ENCODE results near the gene PTPN23.

The PTPN23 gene

DNA sequence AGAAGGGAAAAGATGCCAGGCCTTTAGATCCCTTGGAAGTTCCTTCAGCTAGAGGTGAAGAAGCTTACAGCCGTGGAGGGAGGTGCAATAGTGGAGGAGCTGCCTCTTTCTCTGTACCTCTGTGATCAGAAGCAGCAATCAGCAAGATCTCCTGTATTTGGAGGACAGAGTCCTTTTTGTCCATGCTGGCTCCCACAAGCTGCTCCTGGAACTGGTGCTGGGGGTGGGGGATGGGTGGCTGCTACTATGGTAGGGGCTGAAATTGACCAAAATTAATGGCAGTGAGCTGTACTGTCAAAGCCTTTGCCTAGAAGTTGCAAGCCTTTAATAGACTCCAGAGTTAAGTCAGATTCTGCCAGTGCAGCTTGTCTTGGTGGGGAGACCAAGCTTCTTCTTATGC, 18.2 kb downstream of the PTPN23 start:
- Histone ChIP-seq H3K4me3 (ENCODE audit: insufficient read depth in 1 of 2, low read depth in 1 of 2, low read length in 2 of 2) (no peak overlapping the region), H3K14ac (ENCODE audit: low read length in 2 of 2) (no peak overlapping the region), H3K9ac (ENCODE audit: low read length) (no peak overlapping the region), H4K91ac (ENCODE audit: low read length) (no peak overlapping the region), H3K4ac (ENCODE audit: low read depth in 1 of 2, low read length in 2 of 2) (no peak overlapping the region), H3K27ac (ENCODE audit: low read length, poor library complexity, severe bottlenecking) (no peak overlapping the region), H3K79me1 (replicated peaks; ENCODE audit: low read length, poor library complexity, severe bottlenecking) (peaks cover 31% of the 10 kb centered on the region), H3K27me3 (ENCODE audit: control insufficient read depth in 1 of 2, insufficient read depth in 1 of 2, low read length in 2 of 2) (no peaks in the 10 kb centered on the region), H2BK15ac (ENCODE audit: low read depth, poor library complexity, severe bottlenecking) (no peak overlapping the region), H2BK5ac (ENCODE audit: low read depth, low read length, poor library complexity, severe bottlenecking) (no peak overlapping the region), H2AFZ (ENCODE audit: low read depth, low read length) (no peak overlapping the region), H3K18ac (ENCODE audit: low read depth in 1 of 2, low read length in 2 of 2) (no peak overlapping the region), H3K36me3 (ENCODE audit: control insufficient read depth in 1 of 2, insufficient read depth in 2 of 2, low read depth in 1 of 2, low read length in 2 of 2) (peaks cover 28 to 34% of the 10 kb centered on the region in 2 experiments), H2AK5ac (ENCODE audit: low read length, severe bottlenecking) (no peak overlapping the region), H3K4me2 (ENCODE audit: low read length, poor library complexity, severe bottlenecking) (no peak overlapping the region), H2BK12ac (ENCODE audit: low read length in 2 of 2) (no peak overlapping the region), H2BK120ac (ENCODE audit: low read depth, low read length) (no peak overlapping the region), H4K8ac (ENCODE audit: low read length) (no peak overlapping the region), H3K9me3 (ENCODE audit: control insufficient read depth, low read length) (no peaks in the 10 kb centered on the region), H3K23ac (ENCODE audit: low read length in 2 of 2) (no peak overlapping the region), H3K4me1 (ENCODE audit: control insufficient read depth, insufficient read depth, low read depth, low read length) (peaks cover 22% of the 10 kb centered on the region)
- no peak for DNase-seq
- WGBS: 94% methylated on average over 1 of the region's 1 CpG

DNA sequence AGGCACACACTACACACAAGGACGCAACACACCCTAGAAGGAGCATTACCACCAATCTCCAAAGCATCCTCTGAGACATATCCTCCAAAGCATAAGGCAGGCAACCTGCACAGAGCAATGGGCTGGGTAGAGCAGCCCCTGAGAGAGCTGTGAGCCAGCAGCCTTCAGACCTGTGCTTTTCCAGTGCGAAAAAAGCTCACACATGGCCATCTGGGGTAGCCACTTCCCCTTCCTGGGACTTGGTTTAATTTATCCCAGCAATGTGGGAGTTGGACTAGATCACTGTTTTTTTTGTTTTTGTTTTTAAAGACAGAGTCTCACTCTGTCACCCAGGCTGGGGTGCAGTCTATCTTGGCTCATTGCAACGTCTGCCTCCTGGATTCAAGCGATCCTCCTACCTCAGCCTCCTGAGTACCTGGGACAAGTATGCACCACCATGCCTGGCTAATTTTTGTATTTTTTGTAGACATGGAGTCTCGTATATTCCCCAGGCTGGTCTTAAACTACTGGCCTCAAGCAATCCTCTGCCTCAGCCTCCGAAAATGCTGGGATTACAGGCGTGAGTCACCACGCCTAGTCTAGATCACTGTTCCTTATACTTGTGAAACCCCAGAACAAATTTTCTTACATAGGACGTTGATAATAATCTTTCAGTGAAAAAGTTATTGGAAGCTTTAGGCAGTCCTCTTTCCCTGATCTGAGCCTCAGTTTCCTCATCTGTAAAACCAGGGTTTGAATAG, 18.9 kb downstream of the PTPN23 start:
- DNase-seq: no peak
- Histone ChIP-seq H3K4ac (ENCODE audit: low read depth in 1 of 2, low read length in 2 of 2) (no peak overlapping the region), H2BK12ac (ENCODE audit: low read length in 2 of 2) (no peak overlapping the region), H3K18ac (ENCODE audit: low read depth in 1 of 2, low read length in 2 of 2) (no peak overlapping the region), H3K27me3 (ENCODE audit: control insufficient read depth in 1 of 2, insufficient read depth in 1 of 2, low read length in 2 of 2) (no peaks in the 10 kb centered on the region), H3K36me3 (ENCODE audit: control insufficient read depth in 1 of 2, insufficient read depth in 2 of 2, low read depth in 1 of 2, low read length in 2 of 2) (peaks cover 31 to 34% of the 10 kb centered on the region in 2 experiments), H3K4me1 (ENCODE audit: control insufficient read depth, insufficient read depth, low read depth, low read length) (peaks cover 21% of the 10 kb centered on the region), H3K27ac (ENCODE audit: low read length, poor library complexity, severe bottlenecking) (no peak overlapping the region), H3K4me3 (ENCODE audit: insufficient read depth in 1 of 2, low read depth in 1 of 2, low read length in 2 of 2) (no peak overlapping the region), H3K4me2 (ENCODE audit: low read length, poor library complexity, severe bottlenecking) (no peak overlapping the region), H4K91ac (ENCODE audit: low read length) (no peak overlapping the region), H3K9ac (ENCODE audit: low read length) (no peak overlapping the region), H2AFZ (ENCODE audit: low read depth, low read length) (no peak overlapping the region), H3K23ac (ENCODE audit: low read length in 2 of 2) (no peak overlapping the region), H3K9me3 (ENCODE audit: control insufficient read depth, low read length) (no peaks in the 10 kb centered on the region), H4K8ac (ENCODE audit: low read length) (no peak overlapping the region), H2BK5ac (ENCODE audit: low read depth, low read length, poor library complexity, severe bottlenecking) (no peak overlapping the region), H2BK15ac (ENCODE audit: low read depth, poor library complexity, severe bottlenecking) (no peak overlapping the region), H3K14ac (ENCODE audit: low read length in 2 of 2) (no peak overlapping the region), H2BK120ac (ENCODE audit: low read depth, low read length) (no peak overlapping the region), H2AK5ac (ENCODE audit: low read length, severe bottlenecking) (no peak overlapping the region), H3K79me1 (replicated peaks; ENCODE audit: low read length, poor library complexity, severe bottlenecking) (peaks cover 35% of the 10 kb centered on the region)
- WGBS: 90% methylated on average over 8 of the region's 9 CpGs

DNA sequence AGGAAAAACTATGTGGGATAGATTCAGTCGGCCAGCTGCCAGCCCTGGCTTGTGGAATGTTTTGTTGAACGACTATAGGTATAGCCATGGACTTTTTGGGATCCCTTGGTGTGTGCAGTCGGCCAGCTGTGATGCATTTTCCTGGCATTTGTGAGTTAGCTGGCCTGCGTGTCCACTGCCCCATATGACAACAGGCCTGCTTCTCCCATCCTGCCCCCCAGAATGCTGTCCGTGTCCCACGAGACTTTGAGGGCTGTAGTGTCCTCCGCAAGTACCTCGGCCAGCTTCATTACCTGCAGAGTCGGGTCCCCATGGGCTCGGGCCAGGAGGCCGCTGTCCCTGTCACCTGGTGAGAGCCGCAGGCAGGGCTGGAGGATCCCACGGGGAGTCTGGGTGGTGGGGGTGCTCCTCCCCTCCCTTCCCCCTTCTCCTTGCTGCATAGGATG, 23.6 kb downstream of the PTPN23 start:
- Histone ChIP-seq H3K79me1 (replicated peaks; ENCODE audit: low read length, poor library complexity, severe bottlenecking) (peaks cover 44% of the 10 kb centered on the region), H2BK15ac (ENCODE audit: low read depth, poor library complexity, severe bottlenecking) (no peak overlapping the region), H2AK5ac (ENCODE audit: low read length, severe bottlenecking) (no peak overlapping the region), H2BK5ac (ENCODE audit: low read depth, low read length, poor library complexity, severe bottlenecking) (no peak overlapping the region), H3K4me1 (ENCODE audit: control insufficient read depth, insufficient read depth, low read depth, low read length) (peaks cover 9% of the 10 kb centered on the region), H3K27me3 (ENCODE audit: control insufficient read depth in 1 of 2, insufficient read depth in 1 of 2, low read length in 2 of 2) (no peaks in the 10 kb centered on the region), H3K36me3 (ENCODE audit: control insufficient read depth in 1 of 2, insufficient read depth in 2 of 2, low read depth in 1 of 2, low read length in 2 of 2) (peaks cover 38 to 56% of the 10 kb centered on the region in 2 experiments), H3K14ac (ENCODE audit: low read length in 2 of 2) (no peak overlapping the region), H2BK120ac (ENCODE audit: low read depth, low read length) (no peak overlapping the region), H3K9ac (ENCODE audit: low read length) (peak overlapping the region; percentile 37), H3K18ac (ENCODE audit: low read depth in 1 of 2, low read length in 2 of 2) (peak overlapping the region in 1 of 2 experiments; percentile 58), H4K8ac (ENCODE audit: low read length) (no peak overlapping the region), H4K91ac (ENCODE audit: low read length) (no peak overlapping the region), H3K9me3 (ENCODE audit: control insufficient read depth, low read length) (no peaks in the 10 kb centered on the region), H2BK12ac (ENCODE audit: low read length in 2 of 2) (no peak overlapping the region), H2AFZ (ENCODE audit: low read depth, low read length) (no peak overlapping the region), H3K4me3 (ENCODE audit: insufficient read depth in 1 of 2, low read depth in 1 of 2, low read length in 2 of 2) (no peak overlapping the region), H3K4ac (ENCODE audit: low read depth in 1 of 2, low read length in 2 of 2) (no peak overlapping the region), H3K4me2 (ENCODE audit: low read length, poor library complexity, severe bottlenecking) (no peak overlapping the region), H3K23ac (ENCODE audit: low read length in 2 of 2) (no peak overlapping the region), H3K27ac (ENCODE audit: low read length, poor library complexity, severe bottlenecking) (no peak overlapping the region)
- no peak for DNase-seq
- 94% methylated on average over 12 of the region's 13 CpGs for WGBS

DNA sequence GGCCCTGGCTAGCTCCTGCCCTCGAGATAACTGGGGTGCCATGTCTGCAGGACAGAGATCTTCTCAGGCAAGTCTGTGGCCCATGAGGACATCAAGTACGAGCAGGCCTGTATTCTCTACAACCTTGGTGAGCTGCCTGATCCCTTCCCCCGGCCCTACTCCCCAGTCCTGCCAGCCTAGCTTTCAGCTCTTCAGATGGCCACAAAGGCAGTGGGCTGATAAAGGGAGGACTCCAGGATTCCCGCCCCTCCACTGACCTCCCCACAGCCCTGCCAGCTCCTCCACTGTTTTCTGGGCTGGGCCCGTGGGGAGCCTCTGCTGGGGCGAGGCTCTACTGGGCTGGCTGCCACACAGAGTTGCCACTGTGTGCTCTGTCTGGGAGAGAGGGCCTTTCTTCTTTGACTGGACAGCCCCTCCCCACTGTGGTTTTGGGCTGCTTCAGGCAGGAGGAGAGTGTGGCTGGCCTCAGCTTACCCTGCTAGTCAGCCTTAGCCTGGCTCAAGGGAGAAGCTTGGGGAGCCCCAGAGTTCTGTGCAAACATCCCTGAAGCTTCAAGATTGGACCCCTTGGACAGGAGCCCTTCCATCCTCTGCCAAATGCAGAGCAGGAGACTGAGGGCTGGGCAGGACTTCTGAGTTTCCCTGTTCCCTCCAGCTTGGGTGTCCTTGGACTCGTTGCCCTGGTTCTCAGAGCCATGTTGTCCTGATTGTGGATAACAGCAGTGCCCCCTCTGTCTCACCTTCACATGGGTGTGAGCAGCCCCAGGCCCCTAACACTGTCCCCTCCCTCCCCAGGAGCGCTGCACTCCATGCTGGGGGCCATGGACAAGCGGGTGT, 24.4 kb downstream of the PTPN23 start:
- H3K4me3 ChIP-seq (ENCODE audit: insufficient read depth in 1 of 2, low read depth in 1 of 2, low read length in 2 of 2): no peak overlapping the region
- no peak overlapping the region for H3K4ac ChIP-seq (ENCODE audit: low read depth in 1 of 2, low read length in 2 of 2)
- no peak overlapping the region for H4K91ac ChIP-seq (ENCODE audit: low read length)
- H3K79me1 ChIP-seq (replicated peaks; ENCODE audit: low read length, poor library complexity, severe bottlenecking): peaks cover 42% of the 10 kb centered on the region
- H3K9ac ChIP-seq (ENCODE audit: low read length): peak overlapping the region; percentile 37
- H3K27ac ChIP-seq (ENCODE audit: low read length, poor library complexity, severe bottlenecking): no peak overlapping the region
- H2BK12ac ChIP-seq (ENCODE audit: low read length in 2 of 2): no peak overlapping the region
- no peak for DNase-seq
- H3K27me3 ChIP-seq (ENCODE audit: control insufficient read depth in 1 of 2, insufficient read depth in 1 of 2, low read length in 2 of 2): no peaks in the 10 kb centered on the region
- H2BK15ac ChIP-seq (ENCODE audit: low read depth, poor library complexity, severe bottlenecking): no peak overlapping the region
- H4K8ac ChIP-seq (ENCODE audit: low read length): no peak overlapping the region
- H2AFZ ChIP-seq (ENCODE audit: low read depth, low read length): no peak overlapping the region
- H3K4me1 ChIP-seq (ENCODE audit: control insufficient read depth, insufficient read depth, low read depth, low read length): peaks cover 9% of the 10 kb centered on the region
- no peak overlapping the region for H2AK5ac ChIP-seq (ENCODE audit: low read length, severe bottlenecking)
- no peak overlapping the region for H3K14ac ChIP-seq (ENCODE audit: low read length in 2 of 2)
- WGBS: 91% methylated on average over 6 of the region's 9 CpGs
- no peak overlapping the region for H2BK5ac ChIP-seq (ENCODE audit: low read depth, low read length, poor library complexity, severe bottlenecking)
- peaks cover 41 to 59% of the 10 kb centered on the region in 2 experiments for H3K36me3 ChIP-seq (ENCODE audit: control insufficient read depth in 1 of 2, insufficient read depth in 2 of 2, low read depth in 1 of 2, low read length in 2 of 2)
- peak overlapping the region in 1 of 2 experiments; percentile 58 for H3K18ac ChIP-seq (ENCODE audit: low read depth in 1 of 2, low read length in 2 of 2)
- no peak overlapping the region for H2BK120ac ChIP-seq (ENCODE audit: low read depth, low read length)
- no peak overlapping the region for H3K23ac ChIP-seq (ENCODE audit: low read length in 2 of 2)
- H3K4me2 ChIP-seq (ENCODE audit: low read length, poor library complexity, severe bottlenecking): no peak overlapping the region
- no peaks in the 10 kb centered on the region for H3K9me3 ChIP-seq (ENCODE audit: control insufficient read depth, low read length)

Measured in mesenchymal stem cell (in vitro differentiated cells and primary cell).